IPS-NIHi11 (cell line): ENCODE measurements around the gene RPL7A.

Source experiments
- DNase-seq: peaks from one replicate; pipeline ENCODE4 v3.0.0; 2012; ENCODE audit warnings: mixed read lengths, low spot score

RPL7A gene

DNA sequence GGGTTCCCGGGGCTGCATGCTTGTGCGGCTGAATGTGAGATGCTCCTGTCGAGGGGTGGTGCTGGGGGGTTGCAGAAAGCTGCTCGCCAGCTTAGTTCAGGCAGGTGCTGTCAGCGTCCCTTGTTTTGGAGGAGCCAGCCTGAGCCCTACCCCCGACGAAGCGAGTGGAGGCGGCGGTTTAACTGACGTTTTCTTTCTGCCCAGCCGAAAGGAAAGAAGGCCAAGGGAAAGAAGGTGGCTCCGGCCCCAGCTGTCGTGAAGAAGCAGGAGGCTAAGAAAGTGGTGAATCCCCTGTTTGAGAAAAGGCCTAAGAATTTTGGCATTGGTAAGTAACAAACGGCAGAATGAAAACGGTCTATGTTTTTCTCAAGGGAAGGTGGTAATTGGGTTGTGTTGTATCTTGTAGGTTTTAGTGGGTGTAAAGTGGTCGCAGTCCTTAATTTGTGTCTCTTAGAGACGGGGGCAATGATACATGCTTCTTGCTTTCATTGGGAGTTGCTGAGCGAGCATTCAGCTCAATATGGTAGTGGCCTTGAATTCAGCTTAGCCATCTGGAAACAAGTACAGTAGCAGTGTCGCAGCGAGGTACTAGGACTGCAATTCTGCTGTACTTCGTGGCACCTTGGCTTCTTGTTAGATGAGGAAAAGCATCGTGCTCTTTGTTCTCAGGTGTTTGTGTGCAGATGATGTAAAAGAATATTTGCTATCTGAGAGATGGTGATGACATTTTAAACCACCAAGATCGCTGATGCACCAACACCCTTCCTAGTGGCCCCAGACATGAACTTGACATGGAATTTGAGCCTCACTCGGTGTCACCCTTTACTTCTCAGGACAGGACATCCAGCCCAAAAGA, 928 bp downstream of the RPL7A start:
- DNase-seq: no peak

DNA sequence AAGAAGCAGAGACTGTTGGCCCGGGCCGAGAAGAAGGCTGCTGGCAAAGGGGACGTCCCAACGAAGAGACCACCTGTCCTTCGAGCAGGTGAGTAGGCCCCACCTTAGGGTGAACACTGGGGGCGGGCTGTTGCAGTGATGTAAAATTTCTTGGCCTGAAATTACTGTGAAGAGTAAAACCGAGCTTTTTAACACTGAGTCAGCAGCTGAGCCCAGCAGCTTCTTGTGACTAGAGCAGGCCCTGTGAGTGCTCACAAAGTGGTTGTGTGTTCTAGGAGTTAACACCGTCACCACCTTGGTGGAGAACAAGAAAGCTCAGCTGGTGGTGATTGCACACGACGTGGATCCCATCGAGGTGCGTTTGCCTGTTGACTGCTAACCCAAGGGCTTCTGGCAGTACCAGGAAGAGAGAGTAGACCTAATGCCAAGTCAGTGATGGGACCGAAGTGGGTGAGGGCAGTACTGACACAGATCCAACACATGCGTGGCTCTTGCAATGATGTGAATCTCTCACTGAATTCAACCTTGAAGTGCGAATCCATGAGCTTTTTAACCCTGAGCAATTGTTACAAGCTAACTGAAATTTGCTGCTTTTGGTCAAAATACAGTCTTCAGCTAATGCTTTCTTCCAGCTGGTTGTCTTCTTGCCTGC, 2.1 kb downstream of the RPL7A start:
- no peak for DNase-seq

DNA sequence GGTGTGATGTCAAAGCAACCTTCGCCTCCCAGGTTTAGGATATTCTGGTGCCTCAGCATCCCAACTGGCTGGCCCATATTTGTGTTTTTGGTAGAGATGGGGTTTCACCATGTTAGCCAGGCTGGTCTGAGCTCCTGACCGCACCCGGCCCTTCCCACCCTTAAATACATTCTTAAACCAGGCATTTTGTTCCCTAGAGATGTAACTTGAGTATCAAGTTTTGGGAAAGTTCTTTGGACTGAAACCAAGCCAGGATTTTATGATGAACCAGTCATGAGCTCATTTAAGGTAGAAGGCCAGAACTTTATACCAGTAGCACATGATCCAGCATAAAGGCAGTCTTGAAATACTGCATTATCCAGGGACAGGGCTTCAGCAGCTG, 3.5 kb downstream of the RPL7A start:
- DNase-seq: no peak

DNA sequence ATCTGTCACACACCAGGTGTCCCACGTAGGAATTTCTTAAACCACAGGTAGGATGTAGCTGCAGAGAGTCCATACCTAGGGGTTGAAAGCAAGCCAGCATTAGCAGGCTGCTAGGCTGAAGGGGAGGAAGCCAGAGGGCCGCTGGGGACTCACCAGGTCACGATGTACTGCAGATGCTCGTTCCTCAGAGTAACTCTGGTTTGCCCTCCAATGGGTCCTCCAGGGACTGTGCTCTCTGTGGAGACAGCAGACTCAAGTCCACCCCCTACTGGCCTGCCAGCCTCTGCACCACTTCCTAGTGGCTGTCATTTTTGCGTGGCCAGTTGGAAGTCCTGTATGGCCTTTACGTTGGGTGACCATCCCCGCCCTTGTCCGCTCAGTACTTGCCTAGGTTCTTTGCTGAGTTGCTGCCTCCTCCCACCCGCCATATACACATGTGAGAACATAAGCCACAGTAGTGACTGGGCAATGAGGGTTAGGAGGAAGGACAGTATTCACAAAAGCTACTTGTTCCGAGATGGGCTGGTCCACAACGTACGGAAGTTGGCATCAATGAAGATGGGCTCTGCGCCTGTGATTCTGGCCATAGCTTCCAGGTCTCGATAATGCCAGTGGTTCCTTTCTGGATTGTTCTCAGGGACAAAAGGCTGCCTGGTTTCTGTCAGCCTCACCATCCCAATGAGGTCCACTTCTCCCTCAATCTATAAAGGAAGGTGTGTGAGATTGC, 4.1 kb downstream of the RPL7A start:
- peak; percentile 69 for DNase-seq

GRCh38 chr9:133352635-133353340, 4.8 kb downstream of the RPL7A start:
- no peak for DNase-seq

DNA sequence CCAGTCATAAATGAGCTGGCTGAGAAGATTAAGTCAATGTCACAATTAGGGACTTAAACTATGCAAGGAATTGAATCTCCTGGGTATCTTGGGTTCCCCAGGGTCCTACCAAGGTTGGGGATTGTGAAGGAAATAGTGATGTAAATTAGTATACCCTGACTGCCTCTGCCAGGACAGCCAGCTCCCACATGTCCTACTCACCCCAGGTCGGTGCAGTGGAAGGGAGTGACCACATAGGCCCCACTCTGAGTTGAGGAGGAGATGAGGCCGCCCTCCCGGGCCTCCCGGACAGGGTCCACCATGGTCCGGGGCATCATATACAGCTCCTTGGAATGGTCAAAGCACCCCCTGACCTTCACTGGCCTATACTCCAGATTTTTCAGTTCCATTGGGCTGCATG, 5.5 kb downstream of the RPL7A start:
- DNase-seq: no peak

DNA sequence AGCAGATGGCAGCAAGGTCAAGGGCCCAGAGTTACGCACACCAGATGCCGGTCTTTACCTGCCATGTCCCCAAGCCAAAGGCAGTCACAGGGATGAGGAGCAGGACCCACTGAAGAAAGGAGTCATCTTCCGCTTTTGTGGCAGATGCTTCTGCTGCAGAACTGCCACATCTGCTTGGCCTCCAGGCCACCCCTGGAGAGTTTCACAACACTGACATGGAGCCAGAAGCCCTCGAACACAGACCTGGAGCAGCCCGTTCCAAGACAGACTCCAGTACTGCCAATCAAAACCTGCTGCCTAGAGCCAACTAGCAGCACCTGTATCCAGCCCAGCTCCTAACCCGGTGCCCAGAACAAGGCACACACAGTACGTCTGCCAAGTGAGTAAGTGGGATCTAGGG, 6.7 kb downstream of the RPL7A start:
- DNase-seq: no peak

GRCh38 chr9:133355881-133356357, 7.9 kb downstream of the RPL7A start:
- DNase-seq: no peak

DNA sequence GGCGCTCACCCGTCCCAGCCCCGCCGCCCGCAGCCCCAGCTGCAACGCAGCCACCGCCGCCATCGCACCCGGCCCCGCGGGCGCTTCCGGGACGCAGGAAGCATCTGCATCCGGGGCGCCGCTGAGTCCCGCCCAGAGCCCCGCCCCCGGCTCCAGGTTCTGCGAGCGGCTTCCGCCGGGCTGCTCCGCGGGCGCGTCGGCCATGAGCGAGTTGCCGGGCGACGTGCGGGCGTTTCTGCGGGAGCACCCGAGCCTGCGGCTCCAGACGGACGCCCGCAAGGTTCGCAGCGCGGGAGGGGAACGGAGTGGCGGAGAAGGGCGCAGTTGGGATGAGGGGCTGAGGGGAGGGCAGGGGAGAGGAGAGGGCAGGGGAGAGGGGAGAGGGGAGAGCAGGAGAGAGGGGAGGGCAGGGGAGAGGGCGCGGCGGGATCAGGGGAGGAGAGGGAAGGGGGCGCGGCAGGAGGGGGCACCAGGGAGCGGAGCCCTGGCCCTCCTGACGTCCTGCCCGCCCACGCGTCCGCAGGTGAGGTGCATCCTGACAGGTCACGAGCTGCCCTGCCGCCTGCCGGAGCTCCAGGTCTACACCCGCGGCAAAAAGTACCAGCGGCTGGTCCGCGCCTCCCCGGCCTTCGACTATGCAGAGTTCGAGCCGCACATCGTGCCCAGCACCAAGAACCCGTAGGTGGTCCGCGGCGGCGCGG, 8.5 kb downstream of the RPL7A start, which contains the start of the genes SURF1 and SURF2:
Gene SURF1 (minus strand): TSS at position 97 of the 701 bp plus-strand sequence. CDS start 34 bp downstream, at position 63.
Gene SURF2 (plus strand): TSS at position 160 of the 701 bp plus-strand sequence. CDS start 43 bp downstream, at position 203.
- peak; percentile 94 for DNase-seq

- DNase-seq: no peak
Measured at GRCh38 chr9:133357656-133358055, 9.6 kb downstream of the RPL7A start.

- peak; percentile 62 for DNase-seq
Measured at GRCh38 chr9:133359399-133360175, 11.6 kb downstream of the RPL7A start.

GRCh38 chr9:133360400-133361393, 12.7 kb downstream of the RPL7A start:
- no peak for DNase-seq

- no peak for DNase-seq
Measured at GRCh38 chr9:133361507-133362092, 13.6 kb downstream of the RPL7A start.

DNA sequence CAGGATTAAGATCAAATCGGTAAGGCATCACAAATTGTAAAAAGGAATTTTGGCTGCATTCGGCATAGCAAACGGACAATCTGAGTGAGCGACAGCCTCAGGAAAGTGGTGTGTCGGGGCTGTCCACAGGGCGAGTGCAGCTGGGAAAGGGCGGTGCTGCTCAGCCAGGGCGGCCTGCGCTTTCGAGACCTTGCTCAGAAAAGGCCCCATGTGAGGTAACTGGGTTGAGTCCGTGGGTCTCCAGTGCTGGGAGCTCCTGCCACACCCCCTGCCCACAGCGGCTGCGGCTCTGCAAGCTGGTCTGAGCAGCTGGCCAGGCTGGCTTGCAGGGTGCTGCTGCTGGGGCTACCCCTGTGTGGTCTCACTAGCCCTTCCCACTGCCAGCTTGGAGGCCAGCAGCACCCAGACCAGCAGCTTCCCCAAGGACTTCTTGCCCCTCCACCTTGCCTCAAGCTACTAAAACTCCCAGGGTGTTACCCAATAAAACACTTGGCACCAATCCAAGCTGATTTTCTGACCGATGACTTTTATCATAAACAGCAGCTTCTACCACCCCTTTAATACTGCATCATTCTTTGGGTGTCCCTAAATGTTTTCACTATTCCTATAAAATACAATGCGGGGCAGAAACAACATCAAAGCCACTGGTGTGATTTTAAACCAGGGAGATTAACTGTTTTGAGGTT, 14.5 kb downstream of the RPL7A start:
- no peak for DNase-seq

GRCh38 chr9:133366435-133366834, 18.4 kb downstream of the RPL7A start:
- DNase-seq: no peak

GRCh38 chr9:133367221-133367620, 19.2 kb downstream of the RPL7A start:
- no peak for DNase-seq

GRCh38 chr9:133367778-133368177, 19.8 kb downstream of the RPL7A start:
- no peak for DNase-seq

- no peak for DNase-seq
Measured at GRCh38 chr9:133368249-133368881, 20.3 kb downstream of the RPL7A start.
